C4-2B (cell line): ENCODE measurements around the gene CEP44.
"Not testable (repeated sequence)": the region's sequence is repeated elsewhere in the genome, so short reads cannot be mapped to it uniquely, and the experiment has no call there.

Source experiments
- H3K27ac ChIP-seq: fragments of 450-650 bp; 2 replicates; pipeline ENCODE4 v1.5.1; 2017
- CTCF ChIP-seq: fragments of 450-650 bp; conservative IDR thresholded peaks from 2 replicates; pipeline ENCODE4 v1.5.1; 2017; ENCODE audit warnings: mild to moderate bottlenecking
- ZFX ChIP-seq: fragments of 450-650 bp; IDR thresholded peaks from 2 replicates; pipeline ENCODE4 v1.6.1; 2017

Gene CEP44

DNA sequence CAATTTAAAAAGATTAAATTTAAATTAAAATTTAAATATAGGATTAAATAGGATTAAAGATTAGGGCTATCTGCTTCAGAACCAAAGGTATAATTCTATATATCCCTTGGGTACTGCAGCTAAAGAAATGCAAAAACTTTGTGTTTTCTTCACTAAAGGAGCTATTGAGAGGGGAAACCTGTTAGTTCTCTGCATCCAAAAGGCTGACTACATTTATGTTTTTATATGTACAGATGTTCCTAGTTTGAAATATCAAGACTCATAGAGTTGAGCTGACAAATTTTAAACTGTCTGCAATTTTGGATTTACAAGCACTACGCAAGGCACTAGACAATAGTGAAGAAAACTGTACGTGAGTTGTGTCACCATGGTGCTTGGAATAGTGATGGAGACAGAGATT is 95.2 kb downstream of the CEP44 start:
- no peak for TF ChIP-seq ZFX
- TF ChIP-seq CTCF = no peak
- H3K27ac ChIP-seq = no peak overlapping the region

DNA sequence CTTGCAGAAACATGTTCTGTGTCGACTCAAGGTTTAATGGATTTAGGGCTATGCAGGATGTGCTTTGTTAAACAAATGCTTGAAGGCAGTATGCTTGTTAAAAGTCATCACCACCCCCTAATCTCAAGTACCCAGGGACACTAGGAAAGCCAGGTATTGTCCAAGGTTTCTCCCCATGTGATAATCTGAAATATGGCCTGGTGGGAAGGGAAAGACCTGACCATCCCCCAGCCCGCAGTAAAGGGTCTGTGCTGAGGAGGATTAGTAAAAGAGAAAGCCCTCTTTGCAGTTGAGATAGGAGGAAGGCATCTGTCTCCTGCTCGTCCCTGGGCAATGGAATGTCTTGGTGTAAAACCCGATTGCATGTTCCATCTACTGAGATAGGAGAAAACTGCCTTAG is 96.5 kb downstream of the CEP44 start:
- not testable (repeated sequence) for H3K27ac ChIP-seq

DNA sequence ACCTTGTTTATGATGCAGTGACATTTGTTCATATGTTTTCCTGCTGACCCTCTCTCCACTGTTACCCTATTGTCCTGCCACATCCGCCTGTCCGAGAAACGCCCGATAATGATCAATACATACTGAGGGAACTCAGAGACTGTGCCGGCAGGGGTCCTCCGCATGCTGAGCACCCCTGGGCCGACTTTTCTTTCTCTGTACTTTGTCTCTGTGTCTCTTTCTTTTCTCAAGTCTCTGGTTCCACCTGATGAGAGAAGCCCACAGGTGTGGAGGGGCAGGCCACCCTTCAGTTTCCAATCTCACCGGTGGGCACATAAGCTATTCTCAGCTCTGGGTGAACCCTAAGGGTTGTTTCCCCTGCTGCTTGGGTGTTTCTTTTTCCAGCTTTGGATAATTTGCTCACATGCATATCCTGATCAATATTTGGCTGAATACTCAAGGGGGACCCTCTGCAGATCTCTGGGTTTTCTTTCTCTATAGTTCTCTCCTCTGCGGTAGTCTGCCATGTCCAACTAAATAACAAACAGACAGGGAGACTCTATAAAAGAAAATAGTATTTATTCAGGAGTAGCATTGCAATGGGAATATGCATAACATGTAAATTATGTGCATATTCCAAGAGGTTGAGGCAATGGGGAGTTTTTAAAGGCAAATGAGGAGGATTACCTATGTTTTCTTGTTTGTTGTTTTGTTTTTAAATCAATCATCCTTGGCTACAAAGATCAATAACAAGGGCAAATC is 97.2 kb downstream of the CEP44 start:
- H3K27ac ChIP-seq = no peak overlapping the region
- no peak for TF ChIP-seq ZFX
- no peak for TF ChIP-seq CTCF

GRCh38 chr4:174381440-174381800 is 97.7 kb downstream of the CEP44 start:
- H3K27ac ChIP-seq = no peak overlapping the region
- TF ChIP-seq ZFX (no peak), CTCF (no peak)
